ENCODE measurements around the gene SCD5. TPM values are rescaled to one million over a fixed set of nuclear protein-coding genes. Genes with fewer than 3 reads are reported as not detected.

Gene SCD5
- total and polyA plus RNA-seq, 9 donors, result 7.0 to 16.5 (median 13.1) TPM

DNA sequence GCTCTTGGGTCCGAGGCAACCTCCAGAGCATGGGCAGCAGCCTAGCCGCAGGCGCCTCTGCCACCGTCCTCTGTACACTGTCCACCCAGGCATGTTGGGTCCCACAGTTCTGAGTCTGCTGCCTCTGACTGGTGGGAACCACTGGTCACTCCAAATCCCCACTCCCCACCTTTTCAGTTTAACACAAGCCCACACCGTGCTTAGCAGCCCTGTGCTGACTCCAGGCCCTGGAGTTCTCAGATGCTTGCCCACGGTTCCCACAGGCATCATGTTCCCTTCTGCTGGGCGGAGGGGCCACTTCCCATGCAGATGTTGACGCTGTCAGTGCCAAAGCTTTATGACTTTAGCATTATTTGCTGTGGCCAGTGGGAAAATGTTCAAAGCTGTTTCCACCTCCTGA lies 104.5 kb downstream of the SCD5 start:
- DNase-seq, result peak; percentile 66
- H3K9me3 ChIP-seq (replicated peaks; ENCODE audit: control insufficient read depth, low read depth, low read length), result no peaks in the 10 kb centered on the region
- WGBS (ENCODE audit: insufficient coverage), result 50% methylated on average over 7 of the region's 8 CpGs
- H3K36me3 ChIP-seq (ENCODE audit: control insufficient read depth, insufficient read depth, low read length), result no peaks in the 10 kb centered on the region
- H3K27me3 ChIP-seq (ENCODE audit: control insufficient read depth, insufficient read depth, low read length), result no peaks in the 10 kb centered on the region
- peak overlapping the region; percentile 66 for H3K27ac ChIP-seq (ENCODE audit: low read length)
- no peak overlapping the region for H3K4me3 ChIP-seq (ENCODE audit: low read length)
- H3K4me1 ChIP-seq (ENCODE audit: control insufficient read depth, insufficient read depth, low read length), result peaks cover 9% of the 10 kb centered on the region

DNA sequence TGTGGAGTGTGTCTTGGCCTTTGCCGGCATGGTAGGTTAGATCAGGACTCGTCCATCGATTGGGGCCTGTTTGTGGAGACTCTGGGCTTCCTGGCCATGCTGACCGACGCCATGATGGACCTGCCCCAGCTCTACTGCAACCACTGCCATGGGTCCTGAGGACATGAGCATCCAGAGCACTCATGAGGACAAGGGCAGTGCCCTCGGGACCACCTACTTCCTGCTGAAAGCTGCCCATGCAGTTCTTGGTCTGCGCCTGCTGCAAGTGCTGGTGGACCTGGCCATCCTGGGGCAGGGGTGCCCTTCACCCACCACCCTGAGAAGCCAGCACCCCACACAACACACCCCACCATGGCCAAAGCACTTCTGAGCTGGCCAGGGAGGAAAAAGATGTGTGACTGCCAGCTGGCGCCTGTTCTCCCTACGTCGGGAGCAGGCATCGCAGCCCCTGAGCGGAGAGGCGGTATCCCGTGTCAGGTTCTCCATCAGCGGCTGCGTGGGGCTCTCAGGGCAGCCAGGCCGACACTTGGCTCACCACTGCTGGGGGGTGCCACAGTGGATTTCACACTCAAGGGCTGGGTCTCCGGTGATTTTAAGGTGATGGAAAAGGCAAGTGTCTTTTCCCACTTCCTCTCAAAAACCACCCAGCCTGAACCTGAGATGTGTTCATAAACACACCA lies 106.4 kb downstream of the SCD5 start:
- Histone ChIP-seq H3K4me3 (ENCODE audit: low read length) (no peak overlapping the region), H3K4me1 (ENCODE audit: control insufficient read depth, insufficient read depth, low read length) (peaks cover 9% of the 10 kb centered on the region), H3K9me3 (replicated peaks; ENCODE audit: control insufficient read depth, low read depth, low read length) (no peaks in the 10 kb centered on the region), H3K36me3 (ENCODE audit: control insufficient read depth, insufficient read depth, low read length) (no peaks in the 10 kb centered on the region), H3K27me3 (ENCODE audit: control insufficient read depth, insufficient read depth, low read length) (no peaks in the 10 kb centered on the region), H3K27ac (ENCODE audit: low read length) (no peak overlapping the region)
- DNase-seq, result no peak
- 86% methylated on average over 17 of the region's 18 CpGs for WGBS (ENCODE audit: insufficient coverage)

- Histone ChIP-seq H3K9me3 (replicated peaks; ENCODE audit: control insufficient read depth, low read depth, low read length) (no peaks in the 10 kb centered on the region), H3K27ac (ENCODE audit: low read length) (no peak overlapping the region), H3K4me1 (ENCODE audit: control insufficient read depth, insufficient read depth, low read length) (peaks cover 9% of the 10 kb centered on the region), H3K4me3 (ENCODE audit: low read length) (no peak overlapping the region), H3K27me3 (ENCODE audit: control insufficient read depth, insufficient read depth, low read length) (no peaks in the 10 kb centered on the region), H3K36me3 (ENCODE audit: control insufficient read depth, insufficient read depth, low read length) (no peaks in the 10 kb centered on the region)
- no peak for DNase-seq
- WGBS (ENCODE audit: insufficient coverage), result 50% methylated on average over 1 of the region's 2 CpGs
Measured at GRCh38 chr4:82691431-82691830, 107.2 kb downstream of the SCD5 start.

DNA sequence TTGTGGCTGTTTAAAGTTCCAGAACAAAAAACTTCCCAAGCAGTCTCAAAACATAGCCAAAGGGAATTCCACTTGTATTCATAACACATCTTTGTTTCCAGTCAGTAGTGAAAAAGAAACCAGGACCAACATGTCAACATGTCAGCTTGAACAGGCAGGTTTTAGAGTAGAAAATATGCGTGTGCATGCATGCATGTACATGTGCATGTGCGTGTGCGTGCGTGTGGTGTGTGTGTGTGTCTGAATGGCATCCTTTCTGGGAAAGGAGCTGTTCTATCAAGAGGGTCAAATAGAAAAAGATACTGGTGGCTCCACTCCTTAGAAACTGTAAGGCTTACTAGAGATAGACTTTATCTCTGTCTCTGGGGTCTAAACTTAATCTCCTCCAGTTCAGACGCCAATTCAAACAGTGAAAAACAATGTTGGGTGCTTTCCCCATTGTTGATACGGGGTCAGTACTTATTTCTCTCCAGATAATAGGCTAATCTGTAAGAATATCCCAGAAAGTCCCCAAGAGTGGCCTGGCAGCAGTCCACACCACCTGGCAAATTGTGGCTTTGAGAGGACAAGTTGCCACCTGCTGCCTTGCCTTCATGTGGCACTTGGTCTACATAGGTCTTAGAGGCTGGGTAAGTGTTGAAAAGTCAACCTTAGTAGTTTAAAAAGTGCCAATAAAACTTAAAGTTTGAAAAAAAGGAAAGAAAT lies 110.4 kb downstream of the SCD5 start:
- Histone ChIP-seq H3K4me3 (ENCODE audit: low read length) (no peak overlapping the region), H3K36me3 (ENCODE audit: control insufficient read depth, insufficient read depth, low read length) (no peaks in the 10 kb centered on the region), H3K9me3 (replicated peaks; ENCODE audit: control insufficient read depth, low read depth, low read length) (no peaks in the 10 kb centered on the region), H3K4me1 (ENCODE audit: control insufficient read depth, insufficient read depth, low read length) (no peaks in the 10 kb centered on the region), H3K27ac (ENCODE audit: low read length) (no peak overlapping the region), H3K27me3 (ENCODE audit: control insufficient read depth, insufficient read depth, low read length) (no peaks in the 10 kb centered on the region)
- no peak for DNase-seq
- 85% methylated on average over 5 of the region's 6 CpGs for WGBS (ENCODE audit: insufficient coverage)

- H3K36me3 ChIP-seq (ENCODE audit: control insufficient read depth, insufficient read depth, low read length), result no peaks in the 10 kb centered on the region
- DNase-seq, result no peak
- no peaks in the 10 kb centered on the region for H3K9me3 ChIP-seq (replicated peaks; ENCODE audit: control insufficient read depth, low read depth, low read length)
- H3K27ac ChIP-seq (ENCODE audit: low read length), result no peak overlapping the region
- H3K4me1 ChIP-seq (ENCODE audit: control insufficient read depth, insufficient read depth, low read length), result no peaks in the 10 kb centered on the region
- 95% methylated on average over 3 of the region's 6 CpGs for WGBS (ENCODE audit: insufficient coverage)
- no peak overlapping the region for H3K4me3 ChIP-seq (ENCODE audit: low read length)
- H3K27me3 ChIP-seq (ENCODE audit: control insufficient read depth, insufficient read depth, low read length), result no peaks in the 10 kb centered on the region
Measured at GRCh38 chr4:82687531-82687930, 111.1 kb downstream of the SCD5 start.

DNA sequence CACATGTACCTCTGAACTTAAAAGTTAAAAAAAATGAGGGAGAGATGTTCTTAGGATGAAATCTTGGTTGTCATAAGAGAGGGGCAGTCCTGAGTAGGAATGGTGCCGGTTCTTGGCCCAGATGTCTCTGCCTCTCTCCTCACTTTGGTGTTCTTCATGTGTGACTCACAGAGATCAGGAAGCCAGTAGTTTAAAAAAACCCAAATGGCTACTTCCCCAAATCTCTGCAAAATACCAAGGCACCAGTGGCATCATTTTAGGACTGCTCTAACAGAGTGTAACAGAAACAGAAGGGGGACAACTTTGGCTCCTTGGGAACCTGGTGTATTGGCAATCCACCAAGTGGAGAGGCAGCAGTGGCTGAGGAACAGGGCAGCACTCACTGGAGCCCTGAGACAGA lies 116.8 kb downstream of the SCD5 start:
- WGBS (ENCODE audit: insufficient coverage), result 83% methylated on average over 1 of the region's 1 CpG
- no peak overlapping the region for H3K27ac ChIP-seq (ENCODE audit: low read length)
- no peak overlapping the region for H3K4me3 ChIP-seq (ENCODE audit: low read length)

GRCh38 chr4:82680834-82681233 lies 117.8 kb downstream of the SCD5 start:
- WGBS (ENCODE audit: insufficient coverage), result 100% methylated on average over 1 of the region's 9 CpGs

More for the DNA sequence above, 116.8 kb downstream of the SCD5 start:
- Histone ChIP-seq H3K9me3 (replicated peaks; ENCODE audit: control insufficient read depth, low read depth, low read length) (no peaks in the 10 kb centered on the region), H3K27me3 (ENCODE audit: control insufficient read depth, insufficient read depth, low read length) (no peaks in the 10 kb centered on the region), H3K4me1 (ENCODE audit: control insufficient read depth, insufficient read depth, low read length) (no peaks in the 10 kb centered on the region), H3K36me3 (ENCODE audit: control insufficient read depth, insufficient read depth, low read length) (peaks cover 5% of the 10 kb centered on the region)
- no peak for DNase-seq

GRCh38 chr4:82679531-82679930 lies 119.1 kb downstream of the SCD5 start:
- Histone ChIP-seq H3K9me3 (replicated peaks; ENCODE audit: control insufficient read depth, low read depth, low read length) (no peaks in the 10 kb centered on the region), H3K27ac (ENCODE audit: low read length) (no peak overlapping the region), H3K4me1 (ENCODE audit: control insufficient read depth, insufficient read depth, low read length) (no peaks in the 10 kb centered on the region), H3K36me3 (ENCODE audit: control insufficient read depth, insufficient read depth, low read length) (peaks cover 5% of the 10 kb centered on the region), H3K4me3 (ENCODE audit: low read length) (no peak overlapping the region), H3K27me3 (ENCODE audit: control insufficient read depth, insufficient read depth, low read length) (no peaks in the 10 kb centered on the region)
- no CpG with 5 or more reads among the region's 1 CpG for WGBS (ENCODE audit: insufficient coverage)
- no peak for DNase-seq

More at GRCh38 chr4:82680834-82681233, 117.8 kb downstream of the SCD5 start:
- Histone ChIP-seq H3K4me3 (ENCODE audit: low read length) (no peak overlapping the region), H3K27me3 (ENCODE audit: control insufficient read depth, insufficient read depth, low read length) (no peaks in the 10 kb centered on the region), H3K4me1 (ENCODE audit: control insufficient read depth, insufficient read depth, low read length) (no peaks in the 10 kb centered on the region), H3K27ac (ENCODE audit: low read length) (no peak overlapping the region), H3K9me3 (replicated peaks; ENCODE audit: control insufficient read depth, low read depth, low read length) (no peaks in the 10 kb centered on the region), H3K36me3 (ENCODE audit: control insufficient read depth, insufficient read depth, low read length) (peaks cover 5% of the 10 kb centered on the region)
- DNase-seq, result no peak

GRCh38 chr4:82678051-82678450 lies 120.5 kb downstream of the SCD5 start:
- Histone ChIP-seq H3K36me3 (ENCODE audit: control insufficient read depth, insufficient read depth, low read length) (peaks cover 5% of the 10 kb centered on the region), H3K27me3 (ENCODE audit: control insufficient read depth, insufficient read depth, low read length) (no peaks in the 10 kb centered on the region), H3K9me3 (replicated peaks; ENCODE audit: control insufficient read depth, low read depth, low read length) (no peaks in the 10 kb centered on the region), H3K4me3 (ENCODE audit: low read length) (no peak overlapping the region), H3K4me1 (ENCODE audit: control insufficient read depth, insufficient read depth, low read length) (no peaks in the 10 kb centered on the region), H3K27ac (ENCODE audit: low read length) (no peak overlapping the region)
- no peak for DNase-seq
- WGBS (ENCODE audit: insufficient coverage), result no CpG with 5 or more reads among the region's 4 CpGs

DNA sequence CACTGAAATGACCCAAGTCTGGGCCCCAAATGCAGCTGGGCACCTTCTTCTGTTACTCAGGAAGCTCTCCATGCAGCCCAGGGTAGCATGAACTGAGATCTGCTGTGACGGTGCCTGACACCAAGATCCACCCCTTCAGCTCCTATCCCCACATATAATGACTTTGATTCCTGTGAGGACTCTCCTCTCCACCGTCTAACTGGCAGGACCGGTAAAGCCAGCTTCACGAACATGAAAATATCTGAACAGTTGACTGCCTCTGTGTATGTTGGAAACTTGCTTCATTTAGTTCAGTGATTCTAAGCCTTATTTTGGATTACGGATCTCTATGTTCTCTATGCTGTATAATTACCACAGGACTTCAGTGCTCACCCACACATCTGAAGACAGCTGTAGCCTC lies 121.3 kb downstream of the SCD5 start:
- Histone ChIP-seq H3K4me1 (ENCODE audit: control insufficient read depth, insufficient read depth, low read length) (no peaks in the 10 kb centered on the region), H3K36me3 (ENCODE audit: control insufficient read depth, insufficient read depth, low read length) (peaks cover 5% of the 10 kb centered on the region), H3K27me3 (ENCODE audit: control insufficient read depth, insufficient read depth, low read length) (no peaks in the 10 kb centered on the region), H3K27ac (ENCODE audit: low read length) (no peak overlapping the region), H3K4me3 (ENCODE audit: low read length) (no peak overlapping the region), H3K9me3 (replicated peaks; ENCODE audit: control insufficient read depth, low read depth, low read length) (no peaks in the 10 kb centered on the region)
- 88% methylated on average over 1 of the region's 5 CpGs for WGBS (ENCODE audit: insufficient coverage)
- no peak for DNase-seq
